Measurements from ENCODE around the gene VPS16.

The VPS16 gene

DNA sequence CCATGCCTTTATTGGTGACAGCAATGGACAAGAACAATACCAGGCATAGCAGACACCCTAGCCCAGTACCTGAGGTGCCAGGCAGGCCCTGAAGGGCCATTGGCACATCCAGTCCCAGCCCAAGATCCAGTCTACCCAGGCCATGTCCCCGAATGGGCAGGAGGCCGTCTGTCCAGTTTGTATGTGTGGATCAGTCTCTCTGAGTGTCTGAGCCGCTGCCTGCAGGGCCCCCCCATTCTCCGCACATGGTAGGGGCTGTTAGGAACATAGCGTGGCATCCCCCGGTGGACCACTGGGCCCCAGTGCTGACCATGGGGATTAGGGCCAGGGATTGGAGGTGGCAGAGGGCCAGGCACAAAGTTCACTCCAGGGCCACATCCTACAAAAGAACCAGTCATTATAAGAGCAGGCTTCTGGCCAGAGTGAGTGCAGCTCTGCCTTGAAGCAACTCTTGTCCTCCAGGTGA, 5.2 kb upstream of the VPS16 start:
- no peak for DNase-seq (ENCODE audit: low read depth in 3 of 3)

DNA sequence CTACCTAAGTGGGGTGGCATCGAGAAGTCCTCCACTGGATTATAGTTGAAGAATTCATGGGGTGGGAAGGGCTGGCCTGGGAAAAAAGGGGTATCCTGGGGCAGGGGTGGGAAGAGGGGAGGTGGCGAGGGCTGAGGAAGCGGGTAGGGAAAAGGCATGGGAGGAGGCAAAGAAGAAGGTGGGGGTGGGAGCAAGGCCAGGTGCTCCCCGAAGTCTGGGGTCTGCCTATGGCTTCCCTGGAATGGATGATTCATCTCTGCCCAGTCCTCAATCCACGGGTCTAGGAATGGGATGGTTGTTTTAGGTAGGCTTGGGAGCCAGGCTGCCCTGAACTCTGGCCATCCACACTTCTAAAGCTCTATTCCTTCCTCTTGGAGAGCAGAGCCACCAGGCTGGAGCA, 4.5 kb upstream of the VPS16 start:
- no peak for DNase-seq (ENCODE audit: low read depth in 3 of 3)

DNA sequence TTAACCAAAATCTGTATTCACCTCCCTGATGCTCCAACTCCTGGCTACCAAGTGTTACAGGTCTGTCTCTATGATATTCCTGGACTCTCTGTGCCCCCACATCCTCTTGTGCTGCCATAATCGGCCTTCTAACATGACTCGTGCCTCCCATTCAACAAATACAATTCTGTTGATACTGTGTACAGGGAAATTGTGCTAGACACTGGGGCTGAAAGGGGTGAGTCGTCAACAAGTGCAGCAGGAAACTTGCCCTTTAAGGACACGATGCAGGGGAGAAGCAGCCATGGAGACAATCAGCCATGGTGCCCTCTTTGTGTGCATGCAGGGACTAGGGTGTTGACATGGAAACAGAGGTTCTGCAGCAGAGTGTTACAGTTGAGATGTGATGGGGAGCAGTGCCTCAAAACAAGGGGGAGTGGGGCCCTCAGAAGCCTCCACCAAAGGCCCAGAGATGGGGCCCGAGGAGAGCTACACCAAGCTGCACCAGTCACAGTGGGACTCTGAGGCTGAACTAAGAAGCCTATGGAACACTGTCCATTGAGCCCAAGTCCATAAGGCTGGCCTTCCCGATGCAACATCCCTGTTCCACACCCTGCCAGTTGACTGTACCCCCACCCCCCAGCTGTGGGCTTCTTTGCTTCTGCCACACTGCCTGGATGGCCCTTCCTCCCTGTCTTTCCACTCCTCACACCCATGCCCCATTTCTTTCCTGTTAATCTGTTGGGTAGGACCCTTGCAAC, 3.2 kb upstream of the VPS16 start:
- DNase-seq (ENCODE audit: low read depth in 3 of 3), result no peak

GRCh38 chr20:2838170-2838797, 2.3 kb upstream of the VPS16 start:
- no peak for DNase-seq (ENCODE audit: low read depth in 3 of 3)

- DNase-seq (ENCODE audit: low read depth in 3 of 3), result no peak
Measured at GRCh38 chr20:2838847-2839671, 1.5 kb upstream of the VPS16 start.

GRCh38 chr20:2839732-2840137, 810 bp upstream of the VPS16 start:
- DNase-seq (ENCODE audit: low read depth in 3 of 3), result no peak

GRCh38 chr20:2840967-2841531, 504 bp downstream of the VPS16 start:
- DNase-seq (ENCODE audit: low read depth in 3 of 3), result peak in 2 of 3 experiments; percentile 13 to 20

- no peak for DNase-seq (ENCODE audit: low read depth in 3 of 3)
Measured at GRCh38 chr20:2845607-2846006, 5.1 kb downstream of the VPS16 start.

DNA sequence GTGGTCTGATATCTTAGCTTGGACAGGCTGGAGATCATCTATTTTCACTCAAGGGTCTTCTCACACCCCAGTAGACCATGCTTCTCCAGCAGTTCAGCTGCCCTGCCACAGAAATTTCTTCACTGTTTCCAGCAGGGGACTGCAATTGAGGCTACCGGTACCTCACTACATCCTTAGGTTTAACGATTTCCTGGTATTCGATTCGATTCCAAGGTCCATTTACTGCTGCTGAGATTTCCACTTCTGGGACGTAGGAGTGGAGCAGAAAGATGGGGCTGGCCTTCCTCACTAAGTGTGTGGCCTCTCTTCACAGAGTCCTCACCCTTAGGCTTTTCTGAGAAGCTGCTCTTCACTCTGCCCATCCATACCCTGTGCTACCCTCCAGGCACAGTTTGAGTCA, 6.2 kb downstream of the VPS16 start:
- no peak for DNase-seq (ENCODE audit: low read depth in 3 of 3)

- DNase-seq (ENCODE audit: low read depth in 3 of 3), result no peak
Measured at GRCh38 chr20:2847802-2848201, 7.3 kb downstream of the VPS16 start.

GRCh38 chr20:2849529-2849928, 9.0 kb downstream of the VPS16 start:
- DNase-seq (ENCODE audit: low read depth in 3 of 3), result no peak

DNA sequence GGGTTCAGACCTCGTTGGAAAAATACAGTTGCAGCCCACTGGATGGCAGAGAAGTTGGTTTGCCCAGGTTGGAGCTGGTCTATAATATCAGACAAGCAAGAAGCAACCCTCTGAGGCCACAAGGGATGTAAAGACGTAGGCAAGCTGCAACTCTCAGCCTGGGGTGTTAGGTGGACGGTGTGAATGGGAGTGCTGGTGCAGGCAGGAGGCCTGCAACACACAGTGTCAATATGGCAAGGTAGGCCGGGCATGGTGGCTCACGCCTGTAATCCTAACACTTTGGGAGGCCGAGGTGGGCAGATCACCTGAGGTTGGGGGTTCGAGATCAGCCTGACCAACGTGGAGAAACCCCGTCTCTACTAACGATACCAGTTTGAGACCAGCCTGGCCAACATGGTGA, 10.5 kb downstream of the VPS16 start:
- DNase-seq (ENCODE audit: low read depth in 3 of 3), result no peak

DNA sequence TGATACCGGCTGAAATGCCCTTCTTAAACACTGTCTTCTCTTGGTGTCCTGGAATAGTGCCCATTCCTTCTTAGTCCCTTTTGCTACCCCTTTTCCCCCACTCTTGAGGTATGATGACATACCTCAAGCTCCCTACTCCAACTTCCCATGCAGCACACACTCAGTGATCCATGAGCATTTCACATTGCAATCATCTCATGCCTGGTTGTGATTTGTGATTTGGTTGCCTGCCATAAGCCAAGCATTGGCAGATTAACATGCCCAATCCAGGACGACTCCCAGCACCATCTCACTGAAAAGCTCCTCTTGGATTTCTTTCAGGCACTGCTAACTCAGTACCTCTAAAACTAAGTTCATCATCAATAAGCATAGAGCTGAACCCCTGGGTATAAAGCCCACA, 18.0 kb downstream of the VPS16 start:
- no peak for DNase-seq (ENCODE audit: low read depth in 3 of 3)

GRCh38 chr20:2859330-2860121, 19.0 kb downstream of the VPS16 start:
- DNase-seq (ENCODE audit: low read depth in 3 of 3), result no peak

DNA sequence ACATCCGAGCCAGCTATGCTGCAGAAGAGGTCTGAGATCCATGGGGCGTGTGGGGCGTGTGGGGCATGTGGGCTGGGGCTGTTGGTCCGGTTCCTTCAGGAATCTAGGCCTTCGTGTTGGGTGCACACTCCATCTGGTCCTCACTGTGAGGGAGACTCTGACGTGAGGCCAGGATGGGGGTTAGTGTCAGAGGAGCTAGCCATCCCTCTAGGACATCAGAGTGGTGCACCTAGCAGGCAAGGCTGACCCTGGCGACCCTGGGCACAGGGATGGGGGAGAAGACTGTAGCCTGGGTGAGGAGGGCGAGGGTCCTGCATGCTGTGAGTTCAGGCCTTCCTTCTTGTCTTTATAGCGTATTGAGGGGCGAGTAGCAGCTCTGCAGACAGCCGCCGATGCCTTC, 24.1 kb downstream of the VPS16 start:
- DNase-seq (ENCODE audit: low read depth in 3 of 3), result no peak

DNA sequence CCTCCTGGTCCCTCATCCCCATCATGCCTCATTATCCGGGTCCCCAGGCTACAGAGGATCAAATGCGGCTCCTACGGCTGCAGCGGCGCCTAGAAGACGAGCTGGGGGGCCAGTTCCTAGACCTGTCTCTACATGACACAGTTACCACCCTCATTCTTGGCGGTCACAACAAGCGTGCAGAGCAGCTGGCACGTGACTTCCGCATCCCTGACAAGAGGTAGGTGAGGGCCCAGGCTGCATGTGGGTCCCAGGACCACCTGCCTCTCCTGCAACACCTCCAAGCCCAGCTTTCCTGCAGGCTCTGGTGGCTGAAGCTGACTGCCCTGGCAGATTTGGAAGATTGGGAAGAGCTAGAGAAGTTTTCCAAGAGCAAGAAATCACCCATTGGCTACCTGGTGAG, 24.6 kb downstream of the VPS16 start:
- no peak for DNase-seq (ENCODE audit: low read depth in 3 of 3)

DNA sequence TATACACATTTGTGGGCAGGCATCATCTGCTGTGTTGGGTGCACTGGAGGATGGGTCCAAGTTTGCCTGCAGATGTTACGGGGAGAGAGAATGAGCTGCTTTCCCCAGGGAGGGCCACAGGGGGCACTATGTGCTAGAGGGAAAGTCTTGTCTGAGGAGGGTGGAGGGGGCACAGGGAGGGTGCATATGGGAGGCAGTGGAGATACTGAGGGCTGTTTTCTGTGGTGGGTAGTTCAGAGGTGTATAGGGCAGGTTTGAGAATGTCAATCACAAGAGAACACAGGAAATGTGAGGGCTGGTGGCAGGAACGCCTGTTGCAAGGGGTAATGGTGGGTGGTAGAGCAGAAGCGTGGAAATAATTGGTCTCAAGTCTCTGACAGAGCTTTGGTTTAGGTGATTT, 25.1 kb downstream of the VPS16 start:
- DNase-seq (ENCODE audit: low read depth in 3 of 3), result peak in 2 of 3 experiments; percentile 15 to 47

GRCh38 chr20:2866236-2866635, 25.7 kb downstream of the VPS16 start:
- DNase-seq (ENCODE audit: low read depth in 3 of 3), result no peak

- DNase-seq (ENCODE audit: low read depth in 3 of 3), result no peak
Measured at GRCh38 chr20:2867081-2867864, 26.7 kb downstream of the VPS16 start.

GRCh38 chr20:2869381-2869780, 28.8 kb downstream of the VPS16 start:
- no peak for DNase-seq (ENCODE audit: low read depth in 3 of 3)

- DNase-seq (ENCODE audit: low read depth in 3 of 3), result no peak
Measured at GRCh38 chr20:2871111-2871465, 30.5 kb downstream of the VPS16 start.
